NCI-H748 treated with DMSO at 0.1 percent for 48 hours (cell line): ENCODE data around the gene FTO.

ENCODE experiments used
- DNase-seq: peaks from one replicate; lab custom pipeline; 2025; lab: John Stamatoyannopoulos, UW

Gene FTO

GRCh38 chr16:54094641-54095040 is 390.7 kb downstream of the FTO start:
- DNase-seq, result no peak

GRCh38 chr16:54096607-54097006 is 392.7 kb downstream of the FTO start:
- no peak for DNase-seq

- no peak for DNase-seq
Measured at GRCh38 chr16:54097774-54098173, 393.8 kb downstream of the FTO start.

- DNase-seq, result no peak
Measured at GRCh38 chr16:54098247-54098646, 394.3 kb downstream of the FTO start.

GRCh38 chr16:54099627-54100026 is 395.7 kb downstream of the FTO start:
- DNase-seq, result no peak

GRCh38 chr16:54102888-54103866 is 399.2 kb downstream of the FTO start:
- no peak for DNase-seq

- no peak for DNase-seq
Measured at GRCh38 chr16:54106057-54106456, 402.1 kb downstream of the FTO start.

- no peak for DNase-seq
Measured at GRCh38 chr16:54107583-54108202, 403.7 kb downstream of the FTO start.

- no peak for DNase-seq
Measured at GRCh38 chr16:54110016-54110981, 406.3 kb downstream of the FTO start.

GRCh38 chr16:54112451-54113206 is 408.7 kb downstream of the FTO start:
- no peak for DNase-seq

- DNase-seq, result no peak
Measured at GRCh38 chr16:54115558-54115957, 411.6 kb downstream of the FTO start.

GRCh38 chr16:54116124-54116655 is 412.2 kb downstream of the FTO start:
- DNase-seq, result no peak

GRCh38 chr16:54118846-54119245 is 414.9 kb downstream of the FTO start:
- no peak for DNase-seq

- no peak for DNase-seq
Measured at GRCh38 chr16:54120846-54121480, 417.0 kb downstream of the FTO start.

- DNase-seq, result no peak
Measured at GRCh38 chr16:54121539-54122295, 417.8 kb downstream of the FTO start.

GRCh38 chr16:54123766-54124165 is 419.8 kb downstream of the FTO start:
- no peak for DNase-seq

GRCh38 chr16:54125751-54126655 is 422.0 kb downstream of the FTO start:
- DNase-seq, result no peak

GRCh38 chr16:54126907-54127306 is 423.0 kb downstream of the FTO start:
- no peak for DNase-seq
